ENCODE results near the gene CIAO2B. TPM values are rescaled to one million over a fixed set of nuclear protein-coding genes. Genes with fewer than 3 reads are reported as not detected.

Gene CIAO2B
- total RNA-seq, 4 donors from 2014 or later = 15.3 to 93.8 (median 51.6) TPM

GRCh38 chr16:66885491-66885890 lies 48.7 kb downstream of the CIAO2B start:
- intact Hi-C loops (cut with DNase I; ENCODE audit: low total_unique reads) = no loop called here
- H3K36me3 ChIP-seq = peaks cover 0 to 5% (median 2%) of the 10 kb centered on the region in 4 donors
- H3K27ac ChIP-seq = no peak overlapping the region

GRCh38 chr16:66882702-66883101 lies 51.5 kb downstream of the CIAO2B start:
- 100% methylated on average over 2 to 3 of the region's 3 CpGs for WGBS, 2 donors (ENCODE audit: low coverage in 1 of 2)
- H3K36me3 ChIP-seq = peaks cover 0 to 5% (median 2%) of the 10 kb centered on the region in 4 donors
- peaks cover 8 to 25% (median 9%) of the 10 kb centered on the region in 4 donors for H3K4me1 ChIP-seq
- in situ Hi-C loops (cut with MboI; ENCODE audit: low pct_ligation_motif_present in 1 of 4, low pct_unique_long_range_greater_than_20kb in 1 of 4, low sequenced_read_pairs in 3 of 4) = no loop called here
- H3K27ac ChIP-seq = no peak overlapping the region
- H3K4me3 ChIP-seq = no peak overlapping the region
- no peaks in the 10 kb centered on the region for H3K9me3 ChIP-seq
- TF ChIP-seq EP300 (IDR thresholded peaks at IDR 0.05; ENCODE audit: low read depth) (no peak), POLR2A (IDR thresholded peaks at IDR 0.05) (no peak), CTCF (IDR thresholded peaks at IDR 0.05) (no peak), POLR2AphosphoS5 (IDR thresholded peaks at IDR 0.05) (no peak)
- intact Hi-C loops (cut with DNase I; ENCODE audit: low total_unique reads) = no loop called here
- H3K27me3 ChIP-seq = no peaks in the 10 kb centered on the region
- no peak for DNase-seq

More at GRCh38 chr16:66885491-66885890, 48.7 kb downstream of the CIAO2B start:
- TF ChIP-seq EP300 (IDR thresholded peaks at IDR 0.05; ENCODE audit: low read depth) (no peak), POLR2AphosphoS5 (IDR thresholded peaks at IDR 0.05) (no peak), CTCF (IDR thresholded peaks at IDR 0.05) (no peak), POLR2A (IDR thresholded peaks at IDR 0.05) (no peak)
- DNase-seq = no peak
- WGBS, 2 donors (ENCODE audit: low coverage in 1 of 2) = 60 to 94% methylated on average over 1 to 12 of the region's 12 CpGs
- no peaks in the 10 kb centered on the region for H3K9me3 ChIP-seq
- no peak overlapping the region for H3K4me3 ChIP-seq
- H3K4me1 ChIP-seq = peaks cover 5 to 11% (median 7%) of the 10 kb centered on the region in 4 donors
- in situ Hi-C loops (cut with MboI; ENCODE audit: low pct_ligation_motif_present in 1 of 4, low pct_unique_long_range_greater_than_20kb in 1 of 4, low sequenced_read_pairs in 3 of 4) = no loop called here
- no peaks in the 10 kb centered on the region for H3K27me3 ChIP-seq

Other genes with a start within 250 kb of the CIAO2B start
- 100 to 1,000 TPM in 3 of 4 donors, 10 to 100 TPM in 1; 77.0 to 167 (median 163) TPM for gene CMTM4, start 237.7 kb downstream of the CIAO2B start, total RNA-seq
- gene DYNC1LI2, start 182.8 kb downstream of the CIAO2B start, total RNA-seq = 100 to 1,000 TPM; 199 to 393 (median 284) TPM
- gene TERB1, start 132.8 kb downstream of the CIAO2B start, total RNA-seq = under 1 TPM in 1 of 4 donors, not detected in 3; 0.32 TPM
- gene NAE1, start 103.4 kb downstream of the CIAO2B start, total RNA-seq = 10 to 100 TPM; 25.3 to 45.1 (median 32.1) TPM
- 100 to 1,000 TPM; 107 to 237 (median 152) TPM for gene CA7, start 90.0 kb downstream of the CIAO2B start, total RNA-seq
- gene PDP2, start 53.9 kb downstream of the CIAO2B start, total RNA-seq = 10 to 100 TPM in 2 of 4 donors, 1 to 10 TPM in 2; 4.9 to 36.2 (median 11.5) TPM
- 1 to 10 TPM in 2 of 4 donors, under 1 TPM in 1, not detected in 1; 0.20 to 2.4 (median 1.8) TPM for gene CDH16, start 15.5 kb downstream of the CIAO2B start, total RNA-seq
- 10 to 100 TPM in 1 of 4 donors, 1 to 10 TPM in 2, not detected in 1; 3.5 to 15.3 (median 4.2) TPM for gene RRAD, start 8.9 kb downstream of the CIAO2B start, total RNA-seq
- 1,000 to 10,000 TPM in 2 of 4 donors, 100 to 1,000 TPM in 2; 462 to 1,338 (median 921) TPM for gene CES2, start 1.1 kb upstream of the CIAO2B start, total RNA-seq
- gene CES3, start 26.9 kb upstream of the CIAO2B start, total RNA-seq = 100 to 1,000 TPM; 247 to 616 (median 291) TPM
- 10 to 100 TPM in 3 of 4 donors, 1 to 10 TPM in 1; 9.7 to 24.7 (median 15.7) TPM for gene CES4A, start 54.2 kb upstream of the CIAO2B start, total RNA-seq
- gene CBFB, start 94.7 kb upstream of the CIAO2B start, total RNA-seq = 100 to 1,000 TPM in 1 of 4 donors, 10 to 100 TPM in 3; 19.7 to 106 (median 33.1) TPM
- 10 to 100 TPM; 13.3 to 23.8 (median 17.7) TPM for gene PHAF1, start 175.5 kb upstream of the CIAO2B start, total RNA-seq
- gene B3GNT9, start 216.6 kb upstream of the CIAO2B start, total RNA-seq = 10 to 100 TPM in 1 of 4 donors, 1 to 10 TPM in 3; 1.5 to 69.1 (median 5.5) TPM
- gene TRADD, start 225.5 kb upstream of the CIAO2B start, total RNA-seq = 10 to 100 TPM; 32.2 to 74.8 (median 42.0) TPM
- gene FBXL8, start 225.6 kb upstream of the CIAO2B start, total RNA-seq = 10 to 100 TPM; 30.0 to 91.1 (median 55.1) TPM
- 100 to 1,000 TPM in 1 of 4 donors, 10 to 100 TPM in 3; 29.5 to 136 (median 76.6) TPM for gene HSF4, start 230.3 kb upstream of the CIAO2B start, total RNA-seq
- 10 to 100 TPM; 39.5 to 65.9 (median 41.2) TPM for gene NOL3, start 236.1 kb upstream of the CIAO2B start, total RNA-seq
- gene MATCAP1, start 249.6 kb upstream of the CIAO2B start, total RNA-seq = 100 to 1,000 TPM in 1 of 4 donors, 10 to 100 TPM in 3; 27.6 to 220 (median 32.5) TPM